IPS-18c (cell line): ENCODE data around the gene FRS3.

Experiments
- H3K4me3 ChIP-seq: 2 replicates; pipeline ENCODE4 v1.7.0; 2013; ENCODE audit warnings: low read depth, mild to moderate bottlenecking, low read length, moderate library complexity; ENCODE audit not compliant: insufficient read depth
- H3K9me3 ChIP-seq: one replicate; pipeline ENCODE4 v1.6.1; 2013; ENCODE audit warnings: mild to moderate bottlenecking, low read length, moderate library complexity; ENCODE audit not compliant: control insufficient read depth, insufficient read depth

FRS3 gene

DNA sequence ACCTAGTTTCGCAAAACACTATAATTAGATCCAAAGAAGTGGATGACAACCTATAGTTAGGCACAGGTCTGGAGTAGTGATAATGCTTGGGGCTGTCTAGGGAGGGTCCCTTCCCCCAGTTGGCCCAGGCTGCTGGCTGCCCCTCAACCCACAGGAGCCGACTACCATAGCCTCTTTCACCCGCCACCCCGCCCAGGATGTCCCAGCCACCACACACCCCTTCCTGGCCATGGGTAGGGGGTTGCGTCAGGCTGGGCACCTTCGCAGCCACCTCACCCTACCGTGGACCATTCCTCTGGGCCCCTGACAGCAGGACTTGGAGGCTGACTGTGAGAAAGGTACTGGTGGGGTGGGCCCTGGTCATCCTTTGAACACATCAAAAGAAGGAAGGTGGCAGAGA is 52.8 kb downstream of the FRS3 start:
- no peaks in the 10 kb centered on the region for H3K9me3 ChIP-seq
- no peak overlapping the region for H3K4me3 ChIP-seq

GRCh38 chr6:41724586-41725501 is 54.9 kb downstream of the FRS3 start:
- Histone ChIP-seq H3K4me3 (no peak overlapping the region), H3K9me3 (no peaks in the 10 kb centered on the region)

- Histone ChIP-seq H3K9me3 (no peaks in the 10 kb centered on the region), H3K4me3 (no peak overlapping the region)
Measured at GRCh38 chr6:41724228-41724580, 55.5 kb downstream of the FRS3 start.

- Histone ChIP-seq H3K9me3 (no peaks in the 10 kb centered on the region), H3K4me3 (no peak overlapping the region)
Measured at GRCh38 chr6:41723530-41724227, 56.0 kb downstream of the FRS3 start.

GRCh38 chr6:41722969-41723529 is 56.7 kb downstream of the FRS3 start:
- H3K9me3 ChIP-seq, result no peaks in the 10 kb centered on the region
- H3K4me3 ChIP-seq, result no peak overlapping the region

DNA sequence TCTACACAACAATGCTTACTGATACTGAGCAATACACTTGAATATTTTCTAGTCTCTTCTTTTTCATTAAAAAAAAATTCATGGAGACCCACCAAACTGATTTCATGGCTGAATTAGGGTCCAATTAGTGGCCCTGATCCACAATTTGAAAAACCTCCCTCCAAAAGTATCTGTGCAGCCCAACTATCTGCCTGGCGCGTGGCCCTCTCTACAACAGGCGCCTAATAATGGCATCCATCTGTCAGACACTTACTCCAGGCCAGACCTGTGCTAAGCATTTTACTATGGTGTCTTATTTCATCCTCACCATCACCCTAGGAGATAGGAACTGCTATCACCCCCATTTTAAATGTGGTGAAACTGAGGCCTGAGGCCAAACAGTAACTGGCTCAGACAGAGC is 58.3 kb downstream of the FRS3 start:
- H3K4me3 ChIP-seq, result no peak overlapping the region
- no peaks in the 10 kb centered on the region for H3K9me3 ChIP-seq

DNA sequence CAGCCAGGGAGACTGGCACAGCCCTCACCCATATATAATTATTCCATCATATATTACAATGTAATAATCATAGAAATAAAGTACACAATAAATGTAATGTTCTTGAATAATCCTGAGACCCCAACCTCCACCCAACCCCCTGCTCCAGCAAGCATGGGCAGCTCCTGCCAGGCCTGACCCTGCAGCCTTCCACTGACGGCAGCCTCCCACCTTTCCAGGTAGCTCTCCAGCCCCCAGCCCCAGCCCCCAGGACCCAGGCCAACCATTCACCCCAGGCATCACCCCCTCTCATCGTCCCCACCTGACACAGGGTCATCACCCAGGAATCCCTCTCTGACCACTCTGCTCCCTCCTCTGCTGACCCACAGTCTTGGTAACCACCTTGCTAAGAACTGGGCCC is 58.9 kb downstream of the FRS3 start:
- H3K4me3 ChIP-seq, result no peak overlapping the region
- H3K9me3 ChIP-seq, result no peaks in the 10 kb centered on the region

DNA sequence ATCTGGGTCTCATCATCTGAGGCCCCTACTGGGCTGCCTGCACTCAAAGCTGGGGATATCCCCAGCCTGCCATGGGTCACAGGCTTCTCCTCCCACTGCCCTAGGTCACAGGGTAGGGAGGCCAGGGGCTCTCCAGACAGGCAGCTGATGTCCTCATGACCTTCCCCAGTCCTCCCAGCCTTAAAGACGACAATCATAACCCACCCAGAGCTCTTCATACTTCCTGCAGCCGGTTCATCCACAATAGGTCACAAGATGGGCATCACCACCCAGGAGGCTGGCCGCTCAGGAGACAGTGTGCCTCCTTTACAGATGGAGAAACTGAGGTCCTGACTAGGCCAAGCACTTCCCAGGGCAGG is 59.5 kb downstream of the FRS3 start:
- Histone ChIP-seq H3K9me3 (no peaks in the 10 kb centered on the region), H3K4me3 (no peak overlapping the region)
